Upper lobe of left lung (tissue), 4 donors: ENCODE data around the gene SLAMF7.

ENCODE experiments used
- POLR2A ChIP-seq, 4 donors: fragments of 450-650 bp; IDR thresholded peaks; one replicate each; pipeline ENCODE4 v1.5.1; 2016 to 2017; ENCODE audit warnings: antibody characterized with exemption in 4 of 4, mild to moderate bottlenecking in 2 of 4
- POLR2AphosphoS5 ChIP-seq, 2 donors: sonication (generic); formaldehyde crosslinking; IDR thresholded peaks; one replicate each; pipeline ENCODE4 v1.5.1; 2017; ENCODE audit warnings: antibody characterized with exemption in 2 of 2
- TF ChIP-seq, protein P1 (sequence below), 6 experiments: fragments of 450-650 bp in 4 of 6; fragments of 200-600 bp in 2 of 6; sonication (generic) in 2 of 6; IDR thresholded peaks; one replicate each; pipeline ENCODE4 v1.5.1; 2016 to 2019; ENCODE audit warnings: antibody characterized with exemption in 6 of 6

DNA sequence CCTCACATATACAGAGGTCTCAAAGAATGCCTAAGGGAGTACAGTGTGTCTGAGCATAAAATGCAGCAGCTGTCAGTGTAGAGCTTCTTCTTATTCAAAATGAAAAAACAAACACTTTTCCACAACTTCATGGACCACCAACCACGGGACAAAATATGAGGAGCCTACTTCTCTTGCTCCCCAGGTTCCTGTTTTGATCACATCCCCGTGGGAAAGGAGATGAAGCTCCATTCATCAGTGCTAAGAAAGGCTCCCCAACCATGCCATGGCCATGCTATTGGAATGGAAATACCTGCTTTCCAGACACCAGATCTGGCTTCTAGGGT is 27.8 kb upstream of the SLAMF7 start:
- TF ChIP-seq, protein P1, sequence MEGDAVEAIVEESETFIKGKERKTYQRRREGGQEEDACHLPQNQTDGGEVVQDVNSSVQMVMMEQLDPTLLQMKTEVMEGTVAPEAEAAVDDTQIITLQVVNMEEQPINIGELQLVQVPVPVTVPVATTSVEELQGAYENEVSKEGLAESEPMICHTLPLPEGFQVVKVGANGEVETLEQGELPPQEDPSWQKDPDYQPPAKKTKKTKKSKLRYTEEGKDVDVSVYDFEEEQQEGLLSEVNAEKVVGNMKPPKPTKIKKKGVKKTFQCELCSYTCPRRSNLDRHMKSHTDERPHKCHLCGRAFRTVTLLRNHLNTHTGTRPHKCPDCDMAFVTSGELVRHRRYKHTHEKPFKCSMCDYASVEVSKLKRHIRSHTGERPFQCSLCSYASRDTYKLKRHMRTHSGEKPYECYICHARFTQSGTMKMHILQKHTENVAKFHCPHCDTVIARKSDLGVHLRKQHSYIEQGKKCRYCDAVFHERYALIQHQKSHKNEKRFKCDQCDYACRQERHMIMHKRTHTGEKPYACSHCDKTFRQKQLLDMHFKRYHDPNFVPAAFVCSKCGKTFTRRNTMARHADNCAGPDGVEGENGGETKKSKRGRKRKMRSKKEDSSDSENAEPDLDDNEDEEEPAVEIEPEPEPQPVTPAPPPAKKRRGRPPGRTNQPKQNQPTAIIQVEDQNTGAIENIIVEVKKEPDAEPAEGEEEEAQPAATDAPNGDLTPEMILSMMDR (IDR thresholded peaks at IDR 0.05), result no peak
- TF ChIP-seq POLR2AphosphoS5 (IDR thresholded peaks at IDR 0.05), result no peak
- no peak for TF ChIP-seq POLR2A (IDR thresholded peaks at IDR 0.05)
